Brain pericyte (primary cell): ENCODE results near the gene GOLT1A.

Experiments used
- DNase-seq: peaks from one replicate; pipeline ENCODE4 v3.0.0-alpha.2; 2012; ENCODE audit warnings: low read depth, low spot score

GOLT1A gene

DNA sequence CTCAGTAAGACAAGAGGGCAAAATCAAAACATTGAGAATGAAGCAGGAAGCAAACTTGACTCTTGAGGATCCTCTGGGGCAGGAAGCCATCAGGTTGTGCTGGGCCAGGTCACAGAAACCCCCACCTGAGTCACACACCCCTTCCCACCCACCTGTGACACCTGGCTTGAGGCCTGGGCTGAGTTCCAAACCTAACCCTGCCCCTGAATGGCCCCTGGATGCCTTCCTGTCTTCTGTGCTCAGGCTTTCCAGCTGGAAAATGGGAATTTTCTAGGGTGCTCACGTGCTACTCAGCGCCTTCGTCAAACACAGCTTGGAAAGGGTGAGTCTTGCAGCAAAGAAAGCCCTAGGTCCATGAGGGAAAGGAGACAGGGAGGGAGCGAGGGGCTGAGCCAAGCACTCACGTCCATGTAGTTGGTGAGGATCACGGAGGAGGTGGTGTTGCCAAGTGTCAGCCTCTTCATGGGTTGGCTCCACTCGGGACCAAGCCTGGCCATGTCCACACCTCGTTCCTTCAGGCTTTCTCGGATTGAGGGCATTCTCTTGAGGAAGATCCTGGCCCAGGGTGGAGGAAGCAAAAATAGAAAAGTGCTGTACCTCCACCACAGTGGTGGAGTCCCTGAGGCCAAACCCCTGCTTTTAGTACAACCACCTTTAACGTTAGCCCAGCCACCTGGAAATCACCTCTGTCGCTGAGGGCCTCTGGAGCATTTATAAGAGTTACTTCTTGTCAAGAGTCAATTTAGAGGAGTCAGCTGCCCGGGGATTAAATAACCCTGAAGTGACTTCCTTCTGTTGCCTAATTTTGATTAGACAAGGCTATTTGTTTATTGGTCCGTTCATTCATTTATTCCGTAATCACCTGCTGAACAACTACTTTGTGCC is 51.9 kb downstream of the GOLT1A start:
- no peak for DNase-seq

DNA sequence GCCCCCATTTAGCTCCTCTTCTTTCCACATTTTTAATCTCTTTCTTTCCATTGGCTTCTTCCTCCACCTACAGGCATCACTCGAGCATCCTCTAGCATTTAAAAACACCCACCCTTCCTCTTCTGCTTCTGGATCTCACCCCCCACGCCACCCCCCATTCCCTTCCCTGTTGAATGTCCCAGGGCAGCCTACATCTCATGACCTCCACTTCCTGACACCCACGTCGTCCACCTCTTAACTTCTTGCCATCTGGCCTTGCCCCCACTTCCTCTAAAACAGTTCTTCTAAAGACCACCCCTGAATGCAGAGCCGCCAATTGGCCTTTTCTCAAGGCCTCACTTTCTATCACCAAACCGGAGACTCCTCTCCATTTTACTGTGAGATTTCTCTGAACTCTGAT is 55.8 kb downstream of the GOLT1A start:
- no peak for DNase-seq

DNA sequence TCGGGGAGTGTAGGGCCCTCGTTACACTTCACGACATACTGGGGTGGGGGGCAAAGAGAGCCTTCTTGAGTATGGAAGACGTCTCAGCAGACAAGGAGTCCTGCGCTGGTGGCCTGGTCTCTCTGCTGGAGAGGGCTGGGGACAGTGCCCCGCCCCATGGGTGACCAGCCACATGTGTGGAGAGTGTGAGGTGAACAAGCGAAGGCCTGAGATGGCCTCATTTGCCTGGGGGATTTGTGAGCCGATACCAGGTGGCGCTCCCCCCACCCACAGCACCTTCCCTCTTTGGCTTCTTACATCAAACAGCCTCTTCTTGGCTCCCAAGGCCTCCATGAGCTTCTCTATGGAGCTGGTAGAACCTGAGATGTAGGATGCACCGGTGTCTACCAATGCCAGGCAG is 57.9 kb downstream of the GOLT1A start:
- DNase-seq, result no peak

DNA sequence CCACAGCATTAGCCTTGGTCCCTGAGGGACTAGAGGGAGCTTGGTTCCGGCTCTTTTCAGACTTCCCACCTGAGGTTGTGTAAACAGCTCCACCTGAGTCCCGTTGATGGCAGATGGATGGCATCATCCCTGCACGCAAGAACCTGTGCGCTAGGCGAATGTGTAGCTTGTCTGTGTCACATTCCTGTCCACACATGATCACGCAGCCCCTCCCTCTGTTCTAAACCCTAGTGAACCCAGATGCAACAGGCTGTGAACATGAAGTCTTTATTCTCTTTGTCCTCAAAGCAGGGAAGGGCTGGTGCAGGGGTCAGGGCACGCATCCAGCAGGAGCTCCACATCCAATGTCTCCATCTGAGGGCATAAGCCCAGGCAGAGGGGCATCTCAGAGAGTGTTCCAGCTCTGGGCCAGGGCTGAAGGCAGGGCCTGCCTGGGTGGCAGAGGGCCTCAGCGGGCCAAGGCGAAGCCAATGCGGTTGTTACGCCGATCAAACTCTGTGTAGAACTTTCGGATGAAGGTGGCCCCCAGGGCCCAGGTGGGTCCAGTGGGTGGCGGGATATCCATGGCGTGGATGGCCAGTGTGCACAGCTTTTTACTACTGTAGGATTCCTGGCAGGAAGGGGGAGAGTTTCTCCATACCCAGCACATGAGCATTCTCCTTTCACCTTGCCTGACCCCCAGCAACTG is 59.1 kb downstream of the GOLT1A start:
- no peak for DNase-seq

DNA sequence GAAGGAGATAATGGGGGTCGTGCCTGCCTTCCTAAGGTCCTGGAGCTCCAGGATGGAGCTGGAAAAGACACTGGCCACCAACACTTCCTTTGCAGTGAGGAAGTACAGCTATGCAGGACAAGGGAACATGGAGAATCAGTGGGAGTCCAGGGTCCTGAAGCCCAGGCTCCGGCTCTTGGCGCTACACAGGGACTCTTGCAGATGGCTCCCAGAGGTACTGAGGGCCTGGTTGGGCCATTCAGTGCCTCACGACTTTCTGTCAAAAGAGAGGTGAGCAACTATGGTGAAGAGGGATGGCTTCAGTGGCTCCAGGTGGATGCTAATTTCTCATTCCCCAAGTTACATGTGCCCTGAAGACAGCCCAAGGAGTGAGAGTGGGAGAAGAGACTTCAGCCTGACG is 60.1 kb downstream of the GOLT1A start:
- DNase-seq, result no peak

DNA sequence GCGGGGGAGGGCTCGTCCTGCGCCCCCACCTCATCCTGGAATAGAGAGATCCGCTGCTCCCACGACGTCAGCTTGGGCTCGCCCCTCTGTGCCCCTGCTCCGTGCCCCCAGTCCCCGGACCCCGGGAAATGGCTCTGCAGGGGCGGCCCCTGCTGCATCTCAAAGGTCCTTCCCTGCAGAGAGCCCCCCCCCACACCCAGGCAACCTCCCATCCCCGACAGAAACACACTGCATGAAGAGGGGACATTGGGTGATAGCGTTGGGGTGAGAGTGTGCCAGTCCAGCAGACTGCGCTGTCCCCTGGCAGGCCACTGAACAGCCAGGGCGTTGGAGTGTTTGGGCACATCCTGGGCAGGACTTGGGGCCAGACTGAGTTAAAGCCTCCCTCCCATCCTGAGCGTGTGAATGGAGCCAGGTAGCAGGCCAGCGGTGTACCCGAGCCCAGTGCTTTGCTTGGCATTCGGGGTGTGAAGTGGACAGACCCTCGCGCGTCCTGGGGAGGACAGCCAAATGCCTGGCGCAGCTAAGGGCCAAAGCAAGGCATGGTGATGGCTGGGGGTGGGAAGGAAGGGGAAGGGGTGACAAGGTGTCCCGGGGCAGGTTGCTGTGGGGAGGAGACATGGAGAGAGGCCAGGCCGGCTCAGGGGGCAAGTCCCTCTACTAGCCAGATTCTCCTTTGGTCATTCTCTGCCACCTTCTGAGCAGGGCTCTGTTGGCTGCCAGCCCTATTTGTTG is 61.3 kb downstream of the GOLT1A start:
- DNase-seq, result no peak

DNA sequence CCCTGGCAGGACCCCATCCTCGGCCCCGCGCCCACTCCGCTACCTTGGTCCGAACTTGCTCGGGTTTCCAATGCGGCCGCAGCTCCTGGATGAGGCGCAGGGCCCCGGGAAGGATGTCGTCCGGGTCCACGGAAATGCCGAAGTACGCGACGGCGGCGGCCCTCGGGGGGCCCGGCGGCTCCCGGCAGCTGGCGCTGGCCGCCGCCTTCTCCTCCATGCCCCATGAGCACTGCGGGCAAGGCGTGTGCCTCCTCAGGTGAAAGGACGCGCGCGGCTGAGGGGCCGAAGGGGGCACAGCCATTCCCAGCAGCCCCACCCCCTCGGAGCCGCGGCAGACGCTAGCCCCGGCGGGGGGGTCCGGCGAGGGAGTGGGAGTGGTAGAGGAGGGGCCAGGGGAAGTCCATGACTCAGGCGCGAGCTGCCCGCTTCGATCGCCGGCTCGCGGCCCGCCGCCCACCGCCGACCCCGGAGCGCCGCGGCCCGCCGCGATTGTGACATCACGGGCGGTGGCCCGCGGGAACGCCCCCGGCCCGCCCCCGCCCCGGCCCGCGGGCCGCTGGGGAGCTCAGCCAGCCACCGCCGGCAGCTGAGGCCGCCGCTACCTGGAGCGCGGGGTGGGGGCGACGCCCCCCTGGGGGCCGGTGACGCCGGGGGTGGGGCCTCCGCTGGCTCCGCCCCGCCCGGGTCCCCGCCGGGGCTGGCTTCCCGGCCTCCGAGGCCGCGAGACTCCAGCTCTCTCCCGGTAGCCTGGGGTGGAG is 62.1 kb downstream of the GOLT1A start, which contains the start of gene ETNK2:
Gene ETNK2 (minus strand): TSS at position 493 of the 758 bp plus-strand sequence. CDS start 192 bp downstream, at position 301.
- no peak for DNase-seq

DNA sequence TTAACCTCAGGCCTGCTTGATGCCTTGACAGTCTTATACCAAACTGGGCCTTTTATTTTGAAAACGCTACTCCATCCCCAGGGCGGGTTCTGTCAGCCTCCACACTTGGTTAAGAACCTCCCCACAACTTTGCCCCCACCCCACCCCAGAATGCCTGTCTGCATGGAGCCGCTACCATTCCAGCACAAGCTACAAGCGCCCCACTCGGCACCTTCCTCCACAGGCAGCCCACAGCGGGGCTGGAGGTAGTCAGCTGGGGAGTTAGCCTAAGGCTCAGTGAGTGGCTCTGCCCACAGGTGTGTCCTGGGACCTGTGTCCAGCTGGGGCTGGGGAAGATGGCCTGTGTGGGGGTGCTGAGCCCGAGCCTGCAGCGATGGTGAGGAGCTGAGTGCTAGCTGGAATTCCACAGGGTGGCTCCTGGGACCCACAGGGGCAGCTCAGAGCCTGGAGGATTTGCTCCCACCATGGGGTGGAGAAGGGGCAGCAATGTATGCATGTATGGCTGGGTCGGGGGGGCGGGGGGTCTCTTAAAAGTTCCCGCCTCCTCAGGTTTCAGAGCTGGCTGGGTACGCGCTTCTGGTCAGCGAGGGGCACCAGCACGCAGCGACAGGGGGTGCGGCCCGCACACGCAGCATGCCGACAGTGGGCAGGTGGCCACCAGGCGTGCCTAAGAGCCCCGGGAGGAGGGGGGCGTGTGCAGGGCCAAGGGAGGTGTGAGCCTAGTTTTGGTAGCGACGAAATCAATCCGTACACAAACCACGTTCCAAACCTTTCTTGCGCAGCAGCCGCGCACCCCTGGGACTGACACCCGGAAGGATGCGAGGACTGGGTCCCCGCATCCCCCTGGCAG is 62.9 kb downstream of the GOLT1A start:
- DNase-seq, result no peak

DNA sequence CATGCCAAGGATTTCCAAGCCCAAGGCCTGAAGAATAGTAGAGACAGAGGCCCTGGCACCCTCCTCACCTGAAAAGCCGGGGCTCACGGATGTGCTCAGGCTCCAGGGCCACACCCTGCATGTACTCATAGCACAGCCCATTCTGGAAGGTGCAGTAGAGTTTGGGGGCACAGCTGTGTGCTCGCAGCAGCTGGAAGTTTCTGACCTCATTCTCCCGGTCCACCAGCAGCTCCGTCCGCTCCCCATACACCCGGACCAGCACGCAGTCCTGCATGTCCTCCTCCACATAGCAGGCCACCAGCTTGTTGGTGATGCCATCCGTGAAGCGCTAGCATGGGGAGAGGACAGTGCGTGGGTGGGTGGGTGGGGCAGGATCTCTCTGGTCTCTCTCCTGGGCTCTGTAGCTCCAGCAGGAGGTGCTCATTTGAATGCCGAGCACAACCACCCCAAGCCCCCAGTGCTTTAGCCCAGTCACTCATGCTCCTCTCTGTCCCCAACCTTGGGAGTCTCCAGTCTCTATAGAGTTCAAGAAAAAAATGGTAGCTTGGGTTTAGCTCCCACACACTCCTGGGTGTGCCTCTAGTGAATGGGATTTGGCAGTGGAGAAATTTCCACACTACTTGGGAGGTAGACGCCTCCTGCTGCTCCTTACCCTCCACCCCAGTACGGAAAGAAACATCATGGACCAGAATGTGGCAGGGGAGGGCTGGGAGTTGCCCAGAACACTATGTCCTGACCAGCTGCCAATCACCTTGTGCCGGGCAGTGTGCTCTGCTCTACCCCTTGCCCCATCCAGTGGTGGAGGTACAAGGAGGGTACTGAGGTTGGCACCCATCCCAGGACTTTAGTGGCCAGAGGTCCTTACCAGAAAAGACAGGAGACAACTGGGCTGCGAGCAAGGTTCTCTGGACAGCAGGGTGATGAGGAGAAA is 63.9 kb downstream of the GOLT1A start:
- no peak for DNase-seq

DNA sequence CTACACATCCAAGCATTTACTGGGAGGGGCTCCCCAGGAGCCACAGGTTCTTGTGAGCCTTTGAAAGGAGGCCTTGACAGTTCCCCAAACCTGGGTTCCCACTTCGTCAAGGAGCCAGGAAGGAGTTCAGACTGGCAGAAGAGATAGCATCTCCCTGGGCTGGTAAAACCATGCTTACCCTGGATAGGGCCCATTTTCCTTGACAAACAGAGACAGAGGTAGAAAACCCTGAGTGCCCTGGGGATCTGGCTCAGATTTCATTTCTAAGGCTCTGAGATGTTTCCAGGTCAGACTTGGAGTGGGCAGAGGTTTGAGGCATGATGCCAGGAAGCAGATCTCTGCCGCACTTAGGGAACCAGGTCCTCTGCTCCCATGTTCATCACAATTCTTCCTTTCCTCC is 64.7 kb downstream of the GOLT1A start:
- DNase-seq, result no peak
